Loucy (cell line): ENCODE data around the gene PRDX3.
"Not testable (repeated sequence)": the region's sequence is repeated elsewhere in the genome, so short reads cannot be mapped to it uniquely, and the experiment has no call there.

Experiments
- H2AFZ ChIP-seq: fragments of 200-600 bp; sonication (generic); 2 replicates; pipeline ENCODE4 v1.6.0; 2016; ENCODE audit warnings: antibody characterized with exemption, mild to moderate bottlenecking, low read length, moderate library complexity
- H3F3A ChIP-seq: fragments of 200-600 bp; 2 replicates; pipeline ENCODE4 v1.6.0; 2016; ENCODE audit warnings: antibody characterized with exemption, low read depth, mild to moderate bottlenecking
- H3K27me3 ChIP-seq: fragments of 200-600 bp; sonication (generic); 2 replicates; pipeline ENCODE4 v1.6.1; 2014; ENCODE audit warnings: low read length, mild to moderate bottlenecking; ENCODE audit not compliant: insufficient read depth, poor library complexity, severe bottlenecking
- H3K36me3 ChIP-seq: fragments of 200-600 bp; sonication (generic); 2 replicates; pipeline ENCODE4 v1.6.1; 2016; ENCODE audit warnings: low read length; ENCODE audit not compliant: insufficient read depth
- H3K4me1 ChIP-seq: fragments of 200-600 bp; sonication (generic); 2 replicates; pipeline ENCODE4 v1.5.1; 2014; ENCODE audit warnings: low read length, mild to moderate bottlenecking; ENCODE audit not compliant: insufficient read depth, poor library complexity, severe bottlenecking
- H3K4me2 ChIP-seq: fragments of 200-600 bp; sonication (generic); 2 replicates; pipeline ENCODE4 v1.6.0; 2014; ENCODE audit warnings: antibody characterized with exemption, low read length, low read depth, mild to moderate bottlenecking; ENCODE audit not compliant: poor library complexity, severe bottlenecking
- H3K4me3 ChIP-seq: fragments of 200-600 bp; sonication (generic); 2 replicates; pipeline ENCODE4 v1.5.1; 2014; ENCODE audit warnings: low read length, mild to moderate bottlenecking, mixed read lengths; ENCODE audit not compliant: poor library complexity, severe bottlenecking
- H3K79me2 ChIP-seq: fragments of 200-600 bp; sonication (generic); 2 replicates; pipeline ENCODE4 v1.6.1; 2014; ENCODE audit warnings: low read length; ENCODE audit not compliant: insufficient read depth
- H3K9ac ChIP-seq: fragments of 200-600 bp; sonication (generic); 2 replicates; pipeline ENCODE4 v1.6.0; 2014; ENCODE audit warnings: mild to moderate bottlenecking, low read depth, low read length, moderate library complexity; ENCODE audit not compliant: poor library complexity, severe bottlenecking
- H3K9me2 ChIP-seq: fragments of 200-600 bp; sonication (generic); replicated peaks from 2 replicates; pipeline ENCODE4 v1.6.1; 2016; ENCODE audit warnings: low read depth, low read length, mixed read lengths
- H3K9me3 ChIP-seq: fragments of 200-600 bp; sonication (generic); 2 replicates; pipeline ENCODE4 v1.6.1; 2014; ENCODE audit warnings: mild to moderate bottlenecking, antibody characterized with exemption, low read length, low read depth; ENCODE audit not compliant: insufficient read depth
- H4K20me1 ChIP-seq: fragments of 200-600 bp; sonication (generic); 2 replicates; pipeline ENCODE4 v1.6.0; 2014; ENCODE audit warnings: antibody characterized with exemption, low read length, mild to moderate bottlenecking; ENCODE audit not compliant: insufficient read depth, poor library complexity, severe bottlenecking
- EZH2phosphoT487 ChIP-seq: fragments of 200-600 bp; IDR thresholded peaks from 2 replicates; pipeline ENCODE4 v1.6.1; 2018; ENCODE audit warnings: antibody characterized with exemption, mild to moderate bottlenecking, moderate library complexity, borderline replicate concordance
- TF ChIP-seq, protein P1 (sequence below): fragments of 200-600 bp; sonication (generic); conservative IDR thresholded peaks from 2 replicates; pipeline ENCODE4 v1.5.1; 2014; ENCODE audit warnings: mild to moderate bottlenecking, antibody characterized with exemption, low read length

The PRDX3 gene

GRCh38 chr10:119159332-119159731 lies 19.3 kb downstream of the PRDX3 start:
- no peaks in the 10 kb centered on the region for H4K20me1 ChIP-seq
- 0 out of 2 replicates have a peak, but pooled peaks cover 5% of the 10 kb centered on the region for H3K36me3 ChIP-seq
- H3F3A ChIP-seq, result no peaks in the 10 kb centered on the region; the same call in 1 of the 2 replicates
- H3K4me2 ChIP-seq, result no peak overlapping the region
- no peaks in the 10 kb centered on the region for H3K27me3 ChIP-seq
- no peak for TF ChIP-seq EZH2phosphoT487
- TF ChIP-seq, protein P1, sequence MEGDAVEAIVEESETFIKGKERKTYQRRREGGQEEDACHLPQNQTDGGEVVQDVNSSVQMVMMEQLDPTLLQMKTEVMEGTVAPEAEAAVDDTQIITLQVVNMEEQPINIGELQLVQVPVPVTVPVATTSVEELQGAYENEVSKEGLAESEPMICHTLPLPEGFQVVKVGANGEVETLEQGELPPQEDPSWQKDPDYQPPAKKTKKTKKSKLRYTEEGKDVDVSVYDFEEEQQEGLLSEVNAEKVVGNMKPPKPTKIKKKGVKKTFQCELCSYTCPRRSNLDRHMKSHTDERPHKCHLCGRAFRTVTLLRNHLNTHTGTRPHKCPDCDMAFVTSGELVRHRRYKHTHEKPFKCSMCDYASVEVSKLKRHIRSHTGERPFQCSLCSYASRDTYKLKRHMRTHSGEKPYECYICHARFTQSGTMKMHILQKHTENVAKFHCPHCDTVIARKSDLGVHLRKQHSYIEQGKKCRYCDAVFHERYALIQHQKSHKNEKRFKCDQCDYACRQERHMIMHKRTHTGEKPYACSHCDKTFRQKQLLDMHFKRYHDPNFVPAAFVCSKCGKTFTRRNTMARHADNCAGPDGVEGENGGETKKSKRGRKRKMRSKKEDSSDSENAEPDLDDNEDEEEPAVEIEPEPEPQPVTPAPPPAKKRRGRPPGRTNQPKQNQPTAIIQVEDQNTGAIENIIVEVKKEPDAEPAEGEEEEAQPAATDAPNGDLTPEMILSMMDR, result no peak
- H2AFZ ChIP-seq, result no peak overlapping the region
- no peak overlapping the region for H3K4me3 ChIP-seq
- peaks cover 4% of the 10 kb centered on the region; the same call in 1 of the 2 replicates for H3K79me2 ChIP-seq
- H3K9me3 ChIP-seq, result no peaks in the 10 kb centered on the region
- H3K4me1 ChIP-seq, result peaks cover 14% of the 10 kb centered on the region
- H3K9me2 ChIP-seq, result no peaks in the 10 kb centered on the region
- H3K9ac ChIP-seq, result no peak overlapping the region

GRCh38 chr10:119153661-119154060 lies 25.0 kb downstream of the PRDX3 start:
- Histone ChIP-seq H3K9me3 (no peaks in the 10 kb centered on the region), H4K20me1 (no peaks in the 10 kb centered on the region), H3K9me2 (no peaks in the 10 kb centered on the region), H3F3A (no peaks in the 10 kb centered on the region), H3K4me2 (no peak overlapping the region), H3K4me1 (no peaks in the 10 kb centered on the region), H3K9ac (no peak overlapping the region), H3K27me3 (no peaks in the 10 kb centered on the region), H3K36me3 (peaks cover 8% of the 10 kb centered on the region; the same call in 1 of the 2 replicates), H2AFZ (no peak overlapping the region), H3K79me2 (no peaks in the 10 kb centered on the region), H3K4me3 (no peak overlapping the region)
- TF ChIP-seq, protein P1, result no peak
- TF ChIP-seq EZH2phosphoT487, result no peak

DNA sequence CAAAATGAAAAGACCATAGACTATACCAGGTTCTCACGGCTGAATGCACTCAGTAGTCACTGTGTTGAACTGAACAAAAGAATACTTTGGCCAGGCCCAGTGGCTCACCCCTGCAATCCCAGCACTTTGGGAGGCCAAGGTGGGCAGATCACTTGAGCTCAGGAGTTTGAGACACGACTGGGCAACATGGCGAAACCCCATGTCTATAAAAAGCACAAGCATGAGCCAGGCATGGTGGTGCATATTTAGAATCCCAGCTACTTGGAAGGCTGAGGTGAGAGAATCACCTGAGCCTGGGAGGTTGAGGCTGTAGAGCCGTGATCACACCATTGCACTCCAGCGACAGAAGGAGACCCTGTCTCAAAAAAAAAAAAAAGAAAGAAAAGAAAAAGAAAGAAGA lies 25.6 kb downstream of the PRDX3 start:
- H2AFZ ChIP-seq, result no peak overlapping the region
- H3F3A ChIP-seq, result no peaks in the 10 kb centered on the region
- H4K20me1 ChIP-seq, result no peaks in the 10 kb centered on the region
- H3K9me2 ChIP-seq, result no peaks in the 10 kb centered on the region
- H3K27me3 ChIP-seq, result no peaks in the 10 kb centered on the region
- TF ChIP-seq EZH2phosphoT487, result no peak
- TF ChIP-seq, protein P1, result no peak
- H3K36me3 ChIP-seq, result peaks cover 8% of the 10 kb centered on the region; the same call in 1 of the 2 replicates
- no peak overlapping the region for H3K9ac ChIP-seq
- no peaks in the 10 kb centered on the region for H3K4me1 ChIP-seq
- no peak overlapping the region for H3K4me3 ChIP-seq
- H3K9me3 ChIP-seq, result no peaks in the 10 kb centered on the region
- no peak overlapping the region for H3K4me2 ChIP-seq
- no peaks in the 10 kb centered on the region for H3K79me2 ChIP-seq

GRCh38 chr10:119151601-119152000 lies 27.0 kb downstream of the PRDX3 start:
- H3K27me3 ChIP-seq, H3K4me1 ChIP-seq, H3K9ac ChIP-seq, H3K9me3 ChIP-seq, H3K9me2 ChIP-seq, H2AFZ ChIP-seq, H3K4me2 ChIP-seq, H4K20me1 ChIP-seq, H3K79me2 ChIP-seq, H3K4me3 ChIP-seq, H3K36me3 ChIP-seq, H3F3A ChIP-seq: not testable (repeated sequence)
